Neuronal stem cell (in vitro differentiated cells): ENCODE results near the gene RAP1A.

Experiments
- DNase-seq: peaks from one replicate; pipeline ENCODE4 v3.0.0-alpha.2; 2013; ENCODE audit warnings: low spot score
- H2AFZ ChIP-seq: one replicate; pipeline ENCODE4 v1.6.1; 2013; ENCODE audit warnings: mild to moderate bottlenecking, low read length, inconsistent platforms
- H2AK5ac ChIP-seq: 2 replicates; pipeline ENCODE4 v1.6.1; 2013; ENCODE audit warnings: low read depth, mild to moderate bottlenecking, inconsistent platforms, low read length, moderate library complexity, mixed read lengths
- H2BK120ac ChIP-seq: 2 replicates; pipeline ENCODE4 v1.6.1; 2013; ENCODE audit warnings: low read depth, mild to moderate bottlenecking, inconsistent platforms, low read length, moderate library complexity, mixed read lengths
- H2BK12ac ChIP-seq: one replicate; pipeline ENCODE4 v1.6.1; 2013; ENCODE audit warnings: low read length, inconsistent platforms
- H2BK15ac ChIP-seq: 2 replicates; pipeline ENCODE4 v1.6.1; 2013; ENCODE audit warnings: mild to moderate bottlenecking, low read length, inconsistent platforms, mixed read lengths
- H2BK5ac ChIP-seq: one replicate; pipeline ENCODE4 v1.6.1; 2013; ENCODE audit warnings: inconsistent platforms, mild to moderate bottlenecking, low read length, moderate library complexity
- H3K14ac ChIP-seq: one replicate; pipeline ENCODE4 v1.6.1; 2013; ENCODE audit warnings: low read length, inconsistent platforms
- H3K18ac ChIP-seq: 2 replicates; pipeline ENCODE4 v1.6.1; 2013; ENCODE audit warnings: low read length, inconsistent platforms
- H3K23ac ChIP-seq: 2 replicates; pipeline ENCODE4 v1.6.1; 2013; ENCODE audit warnings: low read depth, mild to moderate bottlenecking, mixed read lengths, low read length, inconsistent platforms; ENCODE audit not compliant: poor library complexity
- H3K27ac ChIP-seq: replicated peaks from 3 replicates; pipeline ENCODE4 v1.5.1; 2013; ENCODE audit warnings: low read length, inconsistent platforms
- H3K27me3 ChIP-seq, 3 experiments: 2 replicates each; pipeline ENCODE4 v1.6.1; 2013; ENCODE audit warnings: low read length in 3 of 3, mild to moderate bottlenecking in 2 of 3, inconsistent platforms in 1 of 3, low read depth in 1 of 3, mixed read lengths in 1 of 3, moderate library complexity in 1 of 3; ENCODE audit not compliant: control insufficient read depth in 3 of 3, insufficient read depth in 3 of 3
- H3K36me3 ChIP-seq, 2 donors: replicated peaks in 1 of 2; 2 replicates each; pipeline ENCODE4 v1.6.1; 2013; ENCODE audit warnings: low read length in 2 of 2; ENCODE audit not compliant: control insufficient read depth in 2 of 2, insufficient read depth in 2 of 2
- H3K4ac ChIP-seq: 2 replicates; pipeline ENCODE4 v1.6.1; 2013; ENCODE audit warnings: inconsistent platforms, mild to moderate bottlenecking, low read length, moderate library complexity
- H3K4me1 ChIP-seq, 2 donors: 1 replicate in 1 of 2; 2 replicates in 1 of 2; pipeline ENCODE4 v1.6.1; 2013; ENCODE audit warnings: low read length in 2 of 2, low read depth in 1 of 2; ENCODE audit not compliant: control insufficient read depth in 2 of 2, insufficient read depth in 1 of 2
- H3K4me2 ChIP-seq: one replicate; pipeline ENCODE4 v1.6.1; 2013; ENCODE audit warnings: mild to moderate bottlenecking, low read length, inconsistent platforms; ENCODE audit not compliant: insufficient read depth, poor library complexity, severe bottlenecking
- H3K4me3 ChIP-seq, 2 donors: 2 replicates each; pipeline ENCODE4 v1.5.1; 2013; ENCODE audit warnings: low read length in 2 of 2, mild to moderate bottlenecking in 2 of 2, inconsistent platforms in 1 of 2, moderate library complexity in 1 of 2
- H3K79me1 ChIP-seq: one replicate; pipeline ENCODE4 v1.6.1; 2013; ENCODE audit warnings: low read depth, mild to moderate bottlenecking, inconsistent platforms, low read length, moderate library complexity
- H3K9ac ChIP-seq: one replicate; pipeline ENCODE4 v1.6.1; 2013; ENCODE audit warnings: mild to moderate bottlenecking, low read depth, low read length, inconsistent platforms; ENCODE audit not compliant: poor library complexity
- H3K9me3 ChIP-seq, 2 donors: replicated peaks in 1 of 2; 2 replicates each; pipeline versions ENCODE3 to v1.6.1; 2013; ENCODE audit warnings: low read length in 2 of 2, mild to moderate bottlenecking in 2 of 2, inconsistent platforms in 1 of 2, low read depth in 1 of 2, mixed read lengths in 1 of 2, moderate library complexity in 1 of 2; ENCODE audit not compliant: control insufficient read depth in 2 of 2, insufficient read depth in 1 of 2
- H4K8ac ChIP-seq: one replicate; pipeline ENCODE4 v1.6.1; 2013; ENCODE audit warnings: low read depth, mild to moderate bottlenecking, inconsistent platforms, low read length, moderate library complexity
- H4K91ac ChIP-seq: one replicate; pipeline ENCODE4 v1.6.1; 2013; ENCODE audit warnings: low read length, low read depth, mild to moderate bottlenecking, inconsistent platforms; ENCODE audit not compliant: poor library complexity
- WGBS, 2 donors: extraction: QIAGEN DNeasy Blood & Tissue Kit; methylation state at CpG; one replicate each; pipeline ENCODE4 v1.1.7; 2013; ENCODE audit warnings: missing lambda C conversion rate in 2 of 2, mixed read lengths in 1 of 2; ENCODE audit not compliant: insufficient read length in 2 of 2, insufficient replicate concordance in 1 of 2; ENCODE audit errors: extremely low coverage in 2 of 2; 5-methylcytosine and 5-hydroxymethylcytosine counted together

RAP1A gene

GRCh38 chr1:111734426-111734825, 114.8 kb downstream of the RAP1A start:
- WGBS, 2 donors = no CpG with 5 or more reads among the region's 3 CpGs
- Histone ChIP-seq H3K36me3 (peaks cover 0 to 4% of the 10 kb centered on the region in 2 donors), H3K4me2 (no peak overlapping the region), H2BK12ac (no peak overlapping the region), H3K9ac (no peak overlapping the region), H2AFZ (no peak overlapping the region), H2BK15ac (no peak overlapping the region), H3K4ac (no peak overlapping the region), H3K79me1 (peaks cover 6% of the 10 kb centered on the region), H4K8ac (no peak overlapping the region), H2BK5ac (no peak overlapping the region), H2BK120ac (no peak overlapping the region), H4K91ac (no peak overlapping the region), H3K4me3 (no peak overlapping the region), H3K27me3 (no peaks in the 10 kb centered on the region), H3K4me1 (peaks cover 43 to 60% of the 10 kb centered on the region in 2 donors), H3K14ac (no peak overlapping the region), H3K27ac (no peak overlapping the region), H3K23ac (no peak overlapping the region), H3K18ac (no peak overlapping the region), H3K9me3 (no peaks in the 10 kb centered on the region), H2AK5ac (no peak overlapping the region)
- no peak for DNase-seq

DNA sequence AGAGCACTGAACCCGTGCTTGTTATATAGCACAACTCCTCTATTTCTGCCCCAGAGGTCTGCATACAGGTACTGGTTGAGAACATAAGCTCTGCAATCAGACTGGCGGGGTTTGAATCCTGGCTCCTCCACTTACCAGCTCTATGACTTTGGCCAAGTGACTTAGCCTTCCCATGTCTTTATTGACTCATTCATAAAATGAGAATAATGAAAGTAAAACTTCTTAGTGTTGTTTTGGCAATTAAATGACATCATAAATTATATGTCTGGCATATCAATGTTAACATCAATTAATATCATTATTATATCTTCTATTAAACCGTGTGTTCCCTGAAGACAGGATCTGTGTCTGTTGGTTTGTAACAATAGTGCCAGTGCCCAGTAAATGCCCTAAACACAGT, 115.3 kb downstream of the RAP1A start:
- DNase-seq = no peak
- H3K23ac ChIP-seq = no peak overlapping the region
- WGBS, 2 donors = no CpG with 5 or more reads among the region's 3 CpGs
- H3K27me3 ChIP-seq = no peaks in the 10 kb centered on the region
- H2BK12ac ChIP-seq = no peak overlapping the region
- no peak overlapping the region for H3K9ac ChIP-seq
- H3K9me3 ChIP-seq = no peaks in the 10 kb centered on the region
- no peak overlapping the region for H3K4ac ChIP-seq
- H3K4me2 ChIP-seq = no peak overlapping the region
- peaks cover 38 to 56% of the 10 kb centered on the region in 2 donors for H3K4me1 ChIP-seq
- H3K36me3 ChIP-seq = peaks cover 0 to 4% of the 10 kb centered on the region in 2 donors
- no peak overlapping the region for H4K8ac ChIP-seq
- H2BK120ac ChIP-seq = no peak overlapping the region
- H2AFZ ChIP-seq = no peak overlapping the region
- H4K91ac ChIP-seq = no peak overlapping the region
- no peak overlapping the region for H3K27ac ChIP-seq
- H3K18ac ChIP-seq = no peak overlapping the region
- no peak overlapping the region for H2BK5ac ChIP-seq
- H2AK5ac ChIP-seq = no peak overlapping the region
- H3K14ac ChIP-seq = no peak overlapping the region
- H3K4me3 ChIP-seq = no peak overlapping the region
- no peak overlapping the region for H2BK15ac ChIP-seq
- peaks cover 6% of the 10 kb centered on the region for H3K79me1 ChIP-seq

GRCh38 chr1:111735321-111735720, 115.7 kb downstream of the RAP1A start:
- Histone ChIP-seq H3K18ac (no peak overlapping the region), H3K4ac (no peak overlapping the region), H2AK5ac (no peak overlapping the region), H4K8ac (no peak overlapping the region), H2BK12ac (no peak overlapping the region), H3K14ac (no peak overlapping the region), H3K4me1 (peaks cover 34 to 51% of the 10 kb centered on the region in 2 donors), H2BK15ac (no peak overlapping the region), H2BK120ac (no peak overlapping the region), H3K36me3 (peaks cover 0 to 4% of the 10 kb centered on the region in 2 donors), H2BK5ac (no peak overlapping the region), H3K9ac (no peak overlapping the region), H3K23ac (no peak overlapping the region), H3K27ac (no peak overlapping the region), H3K4me3 (no peak overlapping the region), H3K79me1 (peaks cover 6% of the 10 kb centered on the region), H3K9me3 (no peaks in the 10 kb centered on the region), H3K27me3 (no peaks in the 10 kb centered on the region), H3K4me2 (peak overlapping the region; percentile 36), H4K91ac (no peak overlapping the region), H2AFZ (no peak overlapping the region)
- no peak for DNase-seq
- WGBS, 2 donors = no CpG with 5 or more reads among the region's 4 CpGs

- no peak overlapping the region for H2BK15ac ChIP-seq
- H2BK5ac ChIP-seq = no peak overlapping the region
- peak overlapping the region; percentile 62 for H3K27ac ChIP-seq
- no CpG with 5 or more reads among the region's 8 CpGs for WGBS, 2 donors
- peak overlapping the region; percentile 36 for H3K4me2 ChIP-seq
- DNase-seq = no peak
- H3K23ac ChIP-seq = no peak overlapping the region
- H2AFZ ChIP-seq = peak overlapping the region; percentile 11
- H2BK120ac ChIP-seq = no peak overlapping the region
- H3K4me1 ChIP-seq = peaks cover 28 to 51% of the 10 kb centered on the region in 2 donors
- H2BK12ac ChIP-seq = no peak overlapping the region
- H3K14ac ChIP-seq = no peak overlapping the region
- H4K8ac ChIP-seq = no peak overlapping the region
- H4K91ac ChIP-seq = no peak overlapping the region
- peak overlapping the region in 1 of 2 donors; percentile 27 for H3K4me3 ChIP-seq
- H3K27me3 ChIP-seq = no peaks in the 10 kb centered on the region
- H2AK5ac ChIP-seq = peak overlapping the region; percentile 26
- H3K9ac ChIP-seq = no peak overlapping the region
- peak overlapping the region; percentile 50 for H3K18ac ChIP-seq
- H3K79me1 ChIP-seq = peaks cover 6% of the 10 kb centered on the region
- H3K9me3 ChIP-seq = no peaks in the 10 kb centered on the region
- peaks cover 0 to 4% of the 10 kb centered on the region in 2 donors for H3K36me3 ChIP-seq
- no peak overlapping the region for H3K4ac ChIP-seq
Observed at GRCh38 chr1:111735858-111736544, 116.4 kb downstream of the RAP1A start.
